Right atrium auricular region (tissue), 2 donors: Measurements from ENCODE around the gene GXYLT2. TPM values are rescaled to one million over a fixed set of nuclear protein-coding genes. Genes with fewer than 3 reads are reported as not detected.

Experiments used
- DNase-seq: peaks from one replicate; pipeline ENCODE4 v3.0.0-alpha.2; 2019; ENCODE audit warnings: low spot score
- H3K27ac ChIP-seq, 2 donors: fragments of 200-600 bp; sonication (generic); 1 replicate in 1 of 2; 2 replicates in 1 of 2; pipeline ENCODE4 v1.5.1; 2016 to 2019
- H3K27me3 ChIP-seq, 2 donors: fragments of 200-600 bp; sonication (generic); one replicate each; pipeline versions ENCODE4 v1.5.1 to v1.6.0; 2017 to 2019
- H3K36me3 ChIP-seq: fragments of 200-600 bp; sonication (generic); one replicate; pipeline ENCODE4 v1.5.1; 2016
- H3K4me1 ChIP-seq, 2 donors: fragments of 200-600 bp; sonication (generic); one replicate each; pipeline versions ENCODE4 v1.5.1 to v1.6.0; 2017 to 2019
- H3K4me3 ChIP-seq, 2 donors: fragments of 200-600 bp; sonication (generic); 1 replicate in 1 of 2; 2 replicates in 1 of 2; pipeline ENCODE4 v1.5.1; 2017 to 2019; ENCODE audit warnings: mild to moderate bottlenecking in 1 of 2, moderate library complexity in 1 of 2
- H3K9me3 ChIP-seq, 2 donors: fragments of 200-600 bp; sonication (generic); one replicate each; pipeline ENCODE4 v1.5.1; 2019
- total RNA-seq, 2 donors: library from RNA; depleted of rRNA; stranded (reverse); fragments of >200 nt; gene quantifications; one replicate each; pipeline ENCODE4 v1.1.0, GENCODE V29; 2016
- TF ChIP-seq, protein P1 (sequence below), 2 donors: fragments of 200-600 bp; sonication (generic); IDR thresholded peaks; one replicate each; pipeline ENCODE4 v1.5.1; 2019; ENCODE audit warnings: antibody characterized with exemption in 2 of 2

GXYLT2 gene
- total RNA-seq, 2 donors from 2014 or later: 31.7 to 37.3 TPM

DNA sequence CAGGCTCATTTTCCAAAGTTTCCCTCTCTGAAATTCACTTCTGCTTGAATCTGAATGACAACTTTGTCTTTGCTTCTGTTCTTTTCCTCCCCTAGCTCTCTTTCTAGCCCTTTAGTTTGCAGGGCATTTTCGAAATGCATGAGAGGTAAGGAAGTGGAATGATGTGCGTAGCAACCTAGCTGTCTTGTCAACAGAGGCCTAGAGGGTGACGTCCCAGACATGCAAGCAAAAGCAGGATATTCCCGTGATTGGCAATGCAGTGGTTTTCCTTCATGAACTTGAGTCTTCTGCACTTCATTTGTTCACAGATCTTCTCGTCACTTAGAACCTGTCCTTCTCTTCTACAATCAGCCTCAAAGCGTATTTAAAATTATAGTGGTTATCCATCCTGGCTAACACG is 56.9 kb downstream of the GXYLT2 start:
- TF ChIP-seq, protein P1, sequence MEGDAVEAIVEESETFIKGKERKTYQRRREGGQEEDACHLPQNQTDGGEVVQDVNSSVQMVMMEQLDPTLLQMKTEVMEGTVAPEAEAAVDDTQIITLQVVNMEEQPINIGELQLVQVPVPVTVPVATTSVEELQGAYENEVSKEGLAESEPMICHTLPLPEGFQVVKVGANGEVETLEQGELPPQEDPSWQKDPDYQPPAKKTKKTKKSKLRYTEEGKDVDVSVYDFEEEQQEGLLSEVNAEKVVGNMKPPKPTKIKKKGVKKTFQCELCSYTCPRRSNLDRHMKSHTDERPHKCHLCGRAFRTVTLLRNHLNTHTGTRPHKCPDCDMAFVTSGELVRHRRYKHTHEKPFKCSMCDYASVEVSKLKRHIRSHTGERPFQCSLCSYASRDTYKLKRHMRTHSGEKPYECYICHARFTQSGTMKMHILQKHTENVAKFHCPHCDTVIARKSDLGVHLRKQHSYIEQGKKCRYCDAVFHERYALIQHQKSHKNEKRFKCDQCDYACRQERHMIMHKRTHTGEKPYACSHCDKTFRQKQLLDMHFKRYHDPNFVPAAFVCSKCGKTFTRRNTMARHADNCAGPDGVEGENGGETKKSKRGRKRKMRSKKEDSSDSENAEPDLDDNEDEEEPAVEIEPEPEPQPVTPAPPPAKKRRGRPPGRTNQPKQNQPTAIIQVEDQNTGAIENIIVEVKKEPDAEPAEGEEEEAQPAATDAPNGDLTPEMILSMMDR (IDR thresholded peaks at IDR 0.05): no peak
- H3K27me3 ChIP-seq: no peaks in the 10 kb centered on the region
- H3K27ac ChIP-seq: no peak overlapping the region

DNA sequence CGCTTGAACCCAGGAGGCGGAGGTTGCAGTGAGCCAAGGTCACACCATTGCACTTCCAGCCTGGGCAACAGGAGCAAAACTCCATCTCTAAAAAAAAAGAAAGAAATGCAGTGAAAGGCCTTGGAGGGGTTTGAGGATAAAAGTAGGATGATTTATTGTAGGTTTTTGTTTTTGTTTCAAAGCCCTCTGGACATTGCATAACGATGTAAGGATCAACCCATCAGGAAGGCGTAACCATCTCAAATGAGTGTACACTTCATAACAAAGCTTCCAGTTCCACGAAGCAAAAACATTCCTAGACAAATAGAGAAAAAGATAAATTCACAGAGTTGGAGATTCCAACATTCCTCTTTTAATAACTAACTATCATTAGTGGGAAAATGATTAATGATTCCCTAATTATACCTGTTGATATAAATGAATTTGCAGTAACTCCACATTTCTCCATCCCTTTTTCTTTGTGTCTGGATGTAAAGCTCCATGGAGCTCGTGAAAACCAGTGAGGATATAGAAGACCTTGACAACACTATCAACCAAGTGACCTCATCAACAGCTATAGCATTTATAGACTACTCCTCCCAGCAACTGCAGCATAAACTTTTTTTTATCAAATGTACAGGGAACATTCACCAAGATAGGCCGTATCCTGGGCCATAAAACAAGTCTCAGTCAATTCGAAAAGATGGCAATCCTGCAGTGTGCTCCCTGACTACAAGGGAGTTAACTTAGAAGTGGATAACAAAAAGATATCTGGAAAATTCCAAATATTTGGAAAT is 60.1 kb downstream of the GXYLT2 start:
- Histone ChIP-seq H3K27me3 (no peaks in the 10 kb centered on the region), H3K9me3 (no peaks in the 10 kb centered on the region), H3K36me3 (no peaks in the 10 kb centered on the region), H3K4me1 (peaks cover 0 to 14% of the 10 kb centered on the region in 2 donors), H3K4me3 (no peak overlapping the region), H3K27ac (no peak overlapping the region)
- TF ChIP-seq, protein P1 (IDR thresholded peaks at IDR 0.05): no peak
- no peak for DNase-seq

More for the DNA sequence above, 56.9 kb downstream of the GXYLT2 start:
- Histone ChIP-seq H3K4me3 (no peak overlapping the region), H3K36me3 (no peaks in the 10 kb centered on the region), H3K4me1 (peaks cover 0 to 14% of the 10 kb centered on the region in 2 donors), H3K9me3 (no peaks in the 10 kb centered on the region)
- DNase-seq: no peak

DNA sequence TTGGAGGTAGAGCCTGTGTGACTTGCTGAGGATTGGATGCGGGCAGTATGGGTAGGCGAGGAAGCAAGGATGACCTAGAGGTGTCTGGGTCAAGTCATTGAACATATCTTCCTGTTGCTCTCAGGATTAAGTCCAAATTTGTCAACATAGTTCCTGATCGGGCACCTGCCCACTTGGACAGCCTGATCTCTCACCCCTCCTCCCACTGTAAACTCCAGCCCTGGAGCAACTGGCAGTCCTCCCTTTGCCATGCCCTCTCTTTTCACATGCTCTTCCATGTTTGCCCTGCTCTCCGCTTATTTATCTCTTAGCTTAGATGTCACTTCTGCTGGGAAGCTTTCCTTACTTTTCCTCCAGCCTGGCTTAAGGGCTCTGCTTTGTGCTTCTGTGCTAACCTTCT is 61.2 kb downstream of the GXYLT2 start:
- Histone ChIP-seq H3K27me3 (no peaks in the 10 kb centered on the region), H3K4me1 (peaks cover 0 to 14% of the 10 kb centered on the region in 2 donors), H3K27ac (no peak overlapping the region), H3K36me3 (no peaks in the 10 kb centered on the region), H3K4me3 (no peak overlapping the region), H3K9me3 (no peaks in the 10 kb centered on the region)
- TF ChIP-seq, protein P1 (IDR thresholded peaks at IDR 0.05): no peak
- no peak for DNase-seq

GRCh38 chr3:72950372-72950771 is 62.5 kb downstream of the GXYLT2 start:
- Histone ChIP-seq H3K27me3 (no peaks in the 10 kb centered on the region), H3K27ac (no peak overlapping the region), H3K9me3 (no peaks in the 10 kb centered on the region), H3K4me3 (no peak overlapping the region), H3K4me1 (peaks cover 0 to 14% of the 10 kb centered on the region in 2 donors), H3K36me3 (no peaks in the 10 kb centered on the region)
- DNase-seq: no peak
- TF ChIP-seq, protein P1 (IDR thresholded peaks at IDR 0.05): no peak

- Histone ChIP-seq H3K27me3 (no peaks in the 10 kb centered on the region), H3K4me3 (no peak overlapping the region), H3K27ac (no peak overlapping the region), H3K9me3 (no peaks in the 10 kb centered on the region), H3K4me1 (peaks cover 0 to 9% of the 10 kb centered on the region in 2 donors), H3K36me3 (no peaks in the 10 kb centered on the region)
- TF ChIP-seq, protein P1 (IDR thresholded peaks at IDR 0.05): no peak
- no peak for DNase-seq
Measured at GRCh38 chr3:72950801-72951200, 63.0 kb downstream of the GXYLT2 start.
